NCI-H524 (cell line): ENCODE results near the gene DMD.

Experiments
- DNase-seq, 2 experiments: peaks; one replicate each; lab custom pipeline; 2025; lab: John Stamatoyannopoulos, UW

The DMD gene

GRCh38 chrX:31349515-31349914 lies 1861.8 kb downstream of the DMD start:
- DNase-seq: no peak

- DNase-seq: no peak
Measured at GRCh38 chrX:31340587-31340986, 1870.8 kb downstream of the DMD start.

GRCh38 chrX:31338991-31339350 lies 1872.4 kb downstream of the DMD start:
- no peak for DNase-seq

- no peak for DNase-seq
Measured at GRCh38 chrX:31337332-31337731, 1874.0 kb downstream of the DMD start.

GRCh38 chrX:31336419-31336818 lies 1874.9 kb downstream of the DMD start:
- DNase-seq: no peak

GRCh38 chrX:31334997-31335396 lies 1876.4 kb downstream of the DMD start:
- no peak for DNase-seq

- DNase-seq: no peak
Measured at GRCh38 chrX:31333165-31333831, 1878.1 kb downstream of the DMD start.

- DNase-seq: no peak
Measured at GRCh38 chrX:31331928-31332327, 1879.4 kb downstream of the DMD start.

- no peak for DNase-seq
Measured at GRCh38 chrX:31331015-31331414, 1880.3 kb downstream of the DMD start.

- DNase-seq: no peak
Measured at GRCh38 chrX:31329298-31329697, 1882.1 kb downstream of the DMD start.

GRCh38 chrX:31323658-31324057 lies 1887.7 kb downstream of the DMD start:
- no peak for DNase-seq

- DNase-seq: no peak
Measured at GRCh38 chrX:31320740-31321139, 1890.6 kb downstream of the DMD start.

- DNase-seq: no peak
Measured at GRCh38 chrX:31319586-31319985, 1891.8 kb downstream of the DMD start.

- no peak for DNase-seq
Measured at GRCh38 chrX:31318866-31319265, 1892.5 kb downstream of the DMD start.

- no peak for DNase-seq
Measured at GRCh38 chrX:31316340-31316991, 1894.9 kb downstream of the DMD start.

GRCh38 chrX:31314921-31315320 lies 1896.4 kb downstream of the DMD start:
- no peak for DNase-seq

GRCh38 chrX:31307952-31308351 lies 1903.4 kb downstream of the DMD start:
- no peak for DNase-seq

- DNase-seq: no peak
Measured at GRCh38 chrX:31302573-31303075, 1908.7 kb downstream of the DMD start.

- no peak for DNase-seq
Measured at GRCh38 chrX:31301941-31302340, 1909.4 kb downstream of the DMD start.

- no peak for DNase-seq
Measured at GRCh38 chrX:31301203-31301602, 1910.1 kb downstream of the DMD start.

- DNase-seq: no peak
Measured at GRCh38 chrX:31298916-31299315, 1912.4 kb downstream of the DMD start.

- no peak for DNase-seq
Measured at GRCh38 chrX:31297881-31298280, 1913.5 kb downstream of the DMD start.

GRCh38 chrX:31294475-31294874 lies 1916.9 kb downstream of the DMD start:
- DNase-seq: no peak

- DNase-seq: no peak
Measured at GRCh38 chrX:31293409-31293808, 1917.9 kb downstream of the DMD start.
